ENCODE data around the gene ACOXL. TPM values are rescaled to one million over a fixed set of nuclear protein-coding genes. Genes with fewer than 3 reads are reported as not detected.
"Not testable (repeated sequence)": the region's sequence is repeated elsewhere in the genome, so short reads cannot be mapped to it uniquely, and the experiment has no call there.

Gene ACOXL
- total RNA-seq, 1 donor from 2014 or later: not detected

GRCh38 chr2:111049792-111050640, 317.6 kb downstream of the ACOXL start:
- DNase-seq (ENCODE audit: extremely low read depth, low read depth, low spot score): no peak

GRCh38 chr2:111050701-111051376, 318.5 kb downstream of the ACOXL start:
- no peak for DNase-seq (ENCODE audit: extremely low read depth, low read depth, low spot score)

- no peak for DNase-seq (ENCODE audit: extremely low read depth, low read depth, low spot score)
These were observed 320.2 kb downstream of the ACOXL start for GRCh38 chr2:111052621-111053020.

- DNase-seq (ENCODE audit: extremely low read depth, low read depth, low spot score): no peak
These were observed 320.9 kb downstream of the ACOXL start for GRCh38 chr2:111053266-111053665.

DNA sequence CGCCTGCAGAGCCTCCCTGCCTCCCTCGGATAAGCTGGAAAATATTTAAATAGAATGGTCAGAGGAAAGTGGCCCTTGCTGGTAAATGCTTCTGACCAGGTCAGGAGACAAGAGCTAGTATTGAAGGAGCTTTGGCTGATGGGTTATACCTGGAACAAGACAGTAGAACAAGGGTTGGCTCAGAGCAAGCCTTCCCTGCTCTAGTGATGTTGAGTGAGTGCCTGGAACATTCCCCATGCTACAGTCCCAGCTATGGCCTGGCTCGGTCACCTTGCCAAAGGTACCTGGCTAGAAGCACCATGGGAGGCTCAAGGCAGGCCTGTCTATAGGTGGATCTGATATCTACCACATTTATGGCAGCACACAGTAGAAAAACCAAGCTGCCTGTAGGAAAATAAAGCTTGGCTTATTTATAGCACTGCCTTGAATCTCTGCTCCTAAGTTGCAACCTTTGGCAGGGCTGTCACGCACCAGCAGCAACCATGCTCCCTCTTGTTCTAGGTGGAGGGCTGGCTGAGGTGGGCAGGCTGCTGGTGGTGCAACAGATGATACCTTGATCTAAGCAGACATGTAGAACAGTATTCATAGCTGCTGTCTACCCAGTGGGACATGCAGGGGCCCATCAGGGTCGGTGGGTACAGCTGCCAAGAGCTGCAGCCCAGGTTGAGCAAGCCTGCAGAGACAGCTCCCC, 321.6 kb downstream of the ACOXL start:
- DNase-seq (ENCODE audit: extremely low read depth, low read depth, low spot score): no peak

DNA sequence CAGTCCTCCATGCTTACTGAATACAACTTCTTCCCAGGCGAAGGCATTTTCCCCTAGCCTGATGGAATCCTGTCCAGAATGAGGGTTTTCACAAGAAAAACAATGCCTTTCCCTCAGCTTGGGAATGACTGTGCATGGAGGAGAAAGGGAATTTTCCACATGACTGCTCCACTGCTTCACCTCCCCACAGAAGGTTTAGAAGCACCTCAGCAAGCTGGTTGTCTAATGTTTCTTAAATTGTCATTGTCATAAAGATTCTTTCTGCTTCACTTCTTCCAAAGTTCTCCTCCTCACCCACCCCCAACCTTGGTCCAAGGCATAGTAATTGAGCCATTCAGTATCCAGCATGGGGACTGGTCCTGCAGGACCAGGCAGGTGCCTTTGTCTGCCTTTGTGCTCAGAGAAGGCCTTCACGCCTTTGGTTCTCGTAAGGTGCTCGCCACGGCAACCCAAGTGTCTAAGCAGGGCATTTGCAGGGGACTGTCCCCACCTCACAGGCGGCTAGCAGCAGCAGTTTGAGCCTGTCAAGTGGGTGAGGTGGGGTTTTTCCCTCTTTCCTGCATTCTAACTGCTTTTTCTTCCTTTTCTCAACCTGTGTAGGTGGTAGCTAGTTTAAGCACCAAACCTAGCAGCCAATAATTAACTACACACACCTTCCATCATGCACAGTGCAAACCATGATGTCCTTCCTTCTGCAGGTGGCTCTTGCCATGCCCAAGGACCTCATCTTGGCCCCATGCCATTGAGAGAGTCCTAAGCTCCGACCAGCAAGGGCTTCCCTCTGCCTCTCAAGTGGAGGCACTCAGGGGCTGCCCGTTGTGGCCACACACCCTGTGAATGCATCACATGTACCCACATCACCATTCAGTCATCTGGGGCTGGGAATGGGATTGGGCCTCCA, 322.7 kb downstream of the ACOXL start:
- DNase-seq (ENCODE audit: extremely low read depth, low read depth, low spot score): no peak

DNA sequence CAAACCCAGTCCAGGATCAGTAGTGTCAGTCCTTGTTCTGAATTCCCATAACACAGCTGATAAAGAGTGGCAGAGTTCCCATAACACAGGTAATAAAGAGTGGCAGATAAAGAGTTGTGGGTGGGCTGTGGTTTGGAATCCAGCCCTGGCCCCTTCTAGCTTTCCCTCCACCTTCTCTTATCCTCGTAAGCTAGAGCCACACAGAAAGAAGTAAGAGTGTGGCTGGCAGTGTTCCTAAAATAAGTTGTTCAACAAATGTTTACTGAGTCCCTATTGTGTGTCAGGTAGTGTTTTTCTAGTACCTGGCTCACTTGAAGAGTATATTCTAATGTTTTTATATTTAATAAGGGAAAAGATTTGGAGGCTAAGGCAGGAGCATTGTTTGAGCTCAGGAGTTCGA, 323.4 kb downstream of the ACOXL start:
- no peak for DNase-seq (ENCODE audit: extremely low read depth, low read depth, low spot score)

DNA sequence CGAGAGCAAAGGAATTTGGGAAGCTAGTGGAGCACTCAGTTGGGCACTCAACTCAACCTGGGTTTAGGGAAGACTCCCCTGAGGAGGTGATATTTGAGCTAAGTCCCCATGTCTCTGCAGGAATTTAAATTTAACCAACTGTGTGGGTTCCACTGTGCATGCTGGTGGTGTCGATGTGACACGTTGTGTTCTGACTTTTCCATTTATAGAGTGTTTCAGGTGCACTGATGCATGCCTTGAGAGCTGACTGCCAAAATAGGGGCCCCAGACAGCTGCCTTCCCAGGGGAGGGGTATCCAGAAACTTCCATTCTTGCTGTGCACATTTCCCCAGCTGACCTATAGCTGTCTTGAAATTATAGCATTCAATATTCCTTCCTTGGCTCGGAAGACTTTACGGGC, 324.7 kb downstream of the ACOXL start:
- no peak for DNase-seq (ENCODE audit: extremely low read depth, low read depth, low spot score)

DNA sequence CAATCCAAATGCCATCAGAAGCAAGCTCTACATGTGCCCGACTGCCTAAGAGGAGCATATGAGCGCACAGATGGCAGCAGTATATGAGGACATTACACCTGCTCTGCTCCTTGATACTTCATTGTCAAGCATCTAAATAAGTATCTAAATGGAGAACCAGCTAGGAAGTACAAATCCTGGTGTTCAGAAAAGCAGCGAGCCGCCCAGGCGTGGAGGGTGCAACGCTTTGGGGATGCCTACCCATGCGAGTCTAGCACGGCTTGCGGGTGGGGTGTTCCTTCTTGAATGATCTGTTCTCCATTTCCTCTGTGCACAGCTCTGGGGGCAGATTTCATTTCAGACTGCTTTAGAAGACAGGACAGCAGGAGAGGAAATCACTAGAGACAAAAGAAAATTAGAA, 325.3 kb downstream of the ACOXL start:
- no peak for DNase-seq (ENCODE audit: extremely low read depth, low read depth, low spot score)

- DNase-seq (ENCODE audit: extremely low read depth, low read depth, low spot score): no peak
These were observed 325.9 kb downstream of the ACOXL start for GRCh38 chr2:111058264-111058663.

DNA sequence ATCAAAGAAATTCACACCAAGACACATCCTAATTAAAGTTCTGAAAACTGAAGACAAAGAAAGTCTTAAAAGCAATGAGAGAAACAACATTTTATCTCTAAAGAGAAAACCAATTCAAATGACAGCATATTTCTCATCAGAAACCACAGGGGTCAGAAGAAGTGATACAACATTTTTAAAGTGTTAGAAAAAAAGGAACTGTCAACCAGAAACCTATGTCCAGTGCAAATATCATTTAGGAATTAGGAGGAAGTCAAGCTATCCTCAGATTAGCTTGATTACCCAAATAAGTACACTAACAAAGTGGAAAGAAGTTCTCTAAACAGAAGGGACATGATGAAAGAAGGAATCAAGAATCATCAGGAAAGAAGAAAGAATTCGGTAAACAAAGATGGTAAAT, 328.8 kb downstream of the ACOXL start:
- no peak for DNase-seq (ENCODE audit: extremely low read depth, low read depth, low spot score)

GRCh38 chr2:111062417-111062816, 330.0 kb downstream of the ACOXL start:
- DNase-seq (ENCODE audit: extremely low read depth, low read depth, low spot score): no peak

- DNase-seq (ENCODE audit: extremely low read depth, low read depth, low spot score): no peak
These were observed 333.8 kb downstream of the ACOXL start for GRCh38 chr2:111066062-111066593.

DNA sequence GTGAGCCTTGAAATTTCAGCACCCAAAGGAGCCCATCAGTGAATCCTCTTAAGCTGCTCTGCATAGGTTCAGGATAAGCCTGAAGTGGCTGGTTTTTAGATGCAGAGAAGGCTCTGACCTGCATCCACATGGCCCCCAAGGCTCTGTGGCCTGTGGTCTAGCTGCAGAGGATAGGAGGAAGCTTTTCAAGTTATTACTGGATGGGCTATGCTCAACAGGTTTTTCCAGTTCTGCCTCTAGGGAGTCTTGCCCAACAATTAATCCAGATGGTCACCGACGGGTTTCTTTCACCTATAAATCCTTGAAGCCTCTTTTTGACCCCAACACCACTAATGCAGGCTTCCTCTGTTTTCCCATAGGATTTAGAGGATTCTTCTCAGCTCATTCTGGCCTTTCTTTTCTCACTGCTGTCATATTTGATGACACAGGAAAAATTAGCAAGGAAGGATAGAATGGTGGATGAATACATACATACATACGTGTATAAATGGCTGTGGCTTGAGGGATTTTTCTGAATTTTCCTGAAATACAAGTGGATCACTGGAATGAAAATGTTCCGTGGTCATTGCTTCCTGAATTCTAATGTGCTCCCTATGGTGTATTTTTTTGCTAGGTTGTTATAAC, 336.2 kb downstream of the ACOXL start:
- no peak for DNase-seq (ENCODE audit: extremely low read depth, low read depth, low spot score)

- DNase-seq (ENCODE audit: extremely low read depth, low read depth, low spot score): no peak
These were observed 337.3 kb downstream of the ACOXL start for GRCh38 chr2:111069722-111070121.

GRCh38 chr2:111071600-111072171, 339.3 kb downstream of the ACOXL start:
- DNase-seq (ENCODE audit: extremely low read depth, low read depth, low spot score): peak; percentile 94

DNA sequence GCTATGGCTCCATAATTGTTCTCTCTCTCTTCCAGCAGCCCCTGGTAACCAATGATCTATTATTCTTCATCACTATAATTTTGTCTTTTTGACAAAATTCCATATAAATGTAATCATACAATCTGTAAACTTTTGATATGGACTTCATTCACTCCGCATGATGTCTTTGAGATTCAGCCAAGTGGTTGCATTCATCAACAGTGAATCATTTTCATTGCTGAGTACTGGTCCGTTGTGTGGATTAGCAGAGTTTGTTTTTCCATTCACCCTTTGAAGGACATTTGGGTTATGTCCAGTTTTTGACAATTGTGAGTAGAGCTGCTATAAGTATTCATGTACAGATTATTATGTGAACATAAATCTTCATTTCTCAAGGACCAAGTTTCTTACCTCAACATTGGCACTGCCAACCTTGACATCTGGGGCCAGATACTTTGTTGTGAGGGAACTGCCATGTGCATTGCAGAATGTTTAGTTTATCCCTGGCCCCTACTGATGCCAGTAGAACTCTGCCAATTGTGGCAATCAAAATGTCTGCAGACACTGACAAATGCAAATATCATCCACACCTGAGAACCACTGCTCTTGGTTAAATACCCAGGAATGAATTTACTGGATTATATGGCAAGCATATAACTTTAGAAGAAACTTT, 340.0 kb downstream of the ACOXL start:
- peak; percentile 92 for DNase-seq (ENCODE audit: extremely low read depth, low read depth, low spot score)

DNA sequence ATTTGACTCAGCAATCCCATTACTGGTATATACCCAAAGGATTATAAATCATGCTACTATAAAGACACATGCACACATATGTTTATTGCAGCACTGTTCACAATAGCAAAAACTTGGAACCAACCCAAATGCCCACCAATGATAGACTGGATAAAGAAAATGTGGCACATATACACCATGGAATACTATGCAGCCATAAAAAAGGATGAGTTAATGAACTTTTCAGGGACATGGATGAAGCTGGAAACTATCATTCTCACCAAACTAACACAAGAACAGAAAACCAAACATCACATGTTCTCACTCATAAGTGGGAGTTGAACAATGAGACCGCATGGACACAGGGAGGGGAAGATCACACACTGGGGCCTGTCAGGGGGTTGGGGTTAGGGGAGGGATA, 350.3 kb downstream of the ACOXL start:
- DNase-seq (ENCODE audit: extremely low read depth, low read depth, low spot score): not testable (repeated sequence)

GRCh38 chr2:111091811-111092211, 359.4 kb downstream of the ACOXL start:
- no peak for DNase-seq (ENCODE audit: extremely low read depth, low read depth, low spot score)

All from glomerular endothelial cell (primary cell).